ENCODE measurements around the gene MRTFA. TPM values are rescaled to one million over a fixed set of nuclear protein-coding genes. Genes with fewer than 3 reads are reported as not detected.

MRTFA gene
- total RNA-seq, 4 donors from 2014 or later, result 59.7 to 163 (median 111) TPM

DNA sequence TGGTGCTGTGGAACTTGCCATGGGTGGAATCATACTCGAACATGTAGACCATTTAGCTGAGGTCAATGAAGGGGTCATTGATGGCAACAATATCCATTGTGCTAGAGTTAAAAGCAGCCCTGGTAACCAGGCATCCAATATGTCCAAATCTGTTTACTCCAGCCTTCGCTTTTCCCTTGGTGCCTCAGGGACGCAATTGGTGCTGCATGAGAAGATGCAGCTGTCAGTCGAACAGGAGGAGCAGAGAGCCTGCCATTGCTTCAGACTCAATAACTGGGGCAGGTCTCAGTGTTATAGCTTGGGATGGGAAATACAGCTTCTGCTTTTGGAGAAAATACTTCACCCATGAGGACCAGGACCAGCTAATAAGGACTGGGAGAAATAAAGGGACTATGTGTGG is 37.8 kb upstream of the MRTFA start:
- no peak overlapping the region for H3K4me3 ChIP-seq (ENCODE audit: low read depth, poor library complexity, severe bottlenecking)
- intact Hi-C loops (cut with DNase I; ENCODE audit: low total_unique reads), result no loop called here
- no peak for DNase-seq (ENCODE audit: low spot score in 2 of 2)
- TF ChIP-seq, protein P1, sequence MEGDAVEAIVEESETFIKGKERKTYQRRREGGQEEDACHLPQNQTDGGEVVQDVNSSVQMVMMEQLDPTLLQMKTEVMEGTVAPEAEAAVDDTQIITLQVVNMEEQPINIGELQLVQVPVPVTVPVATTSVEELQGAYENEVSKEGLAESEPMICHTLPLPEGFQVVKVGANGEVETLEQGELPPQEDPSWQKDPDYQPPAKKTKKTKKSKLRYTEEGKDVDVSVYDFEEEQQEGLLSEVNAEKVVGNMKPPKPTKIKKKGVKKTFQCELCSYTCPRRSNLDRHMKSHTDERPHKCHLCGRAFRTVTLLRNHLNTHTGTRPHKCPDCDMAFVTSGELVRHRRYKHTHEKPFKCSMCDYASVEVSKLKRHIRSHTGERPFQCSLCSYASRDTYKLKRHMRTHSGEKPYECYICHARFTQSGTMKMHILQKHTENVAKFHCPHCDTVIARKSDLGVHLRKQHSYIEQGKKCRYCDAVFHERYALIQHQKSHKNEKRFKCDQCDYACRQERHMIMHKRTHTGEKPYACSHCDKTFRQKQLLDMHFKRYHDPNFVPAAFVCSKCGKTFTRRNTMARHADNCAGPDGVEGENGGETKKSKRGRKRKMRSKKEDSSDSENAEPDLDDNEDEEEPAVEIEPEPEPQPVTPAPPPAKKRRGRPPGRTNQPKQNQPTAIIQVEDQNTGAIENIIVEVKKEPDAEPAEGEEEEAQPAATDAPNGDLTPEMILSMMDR (IDR thresholded peaks at IDR 0.05), result no peak
- TF ChIP-seq POLR2A (IDR thresholded peaks at IDR 0.05), result no peak
- 93% methylated on average over 4 of the region's 4 CpGs for WGBS, 2 donors

DNA sequence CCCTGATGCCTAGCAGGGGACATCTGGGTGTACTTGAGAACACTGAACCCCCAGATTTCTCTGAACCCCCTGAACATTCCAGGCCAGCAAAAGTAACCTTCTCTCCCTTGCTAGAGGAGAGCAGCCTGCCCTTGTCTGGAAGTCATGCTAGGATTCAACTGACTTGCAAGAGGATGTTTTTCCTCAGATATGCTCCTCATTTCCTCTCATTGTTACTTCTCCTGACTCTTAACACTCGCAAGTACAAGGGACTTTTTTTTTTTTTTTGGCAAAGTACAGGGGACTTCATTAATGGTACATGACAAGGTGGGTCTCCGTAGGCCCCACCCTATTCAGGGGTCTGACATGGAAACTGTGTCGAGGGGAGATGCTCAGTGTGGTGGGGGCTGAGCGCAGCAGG is 36.5 kb upstream of the MRTFA start:
- no peak for TF ChIP-seq POLR2A (IDR thresholded peaks at IDR 0.05)
- TF ChIP-seq, protein P1 (IDR thresholded peaks at IDR 0.05), result no peak
- intact Hi-C loops (cut with DNase I; ENCODE audit: low total_unique reads), result no loop called here
- 77 to 87% methylated on average over 4 of the region's 4 CpGs for WGBS, 2 donors
- no peak for DNase-seq (ENCODE audit: low spot score in 2 of 2)
- H3K4me3 ChIP-seq (ENCODE audit: low read depth, poor library complexity, severe bottlenecking), result no peak overlapping the region

DNA sequence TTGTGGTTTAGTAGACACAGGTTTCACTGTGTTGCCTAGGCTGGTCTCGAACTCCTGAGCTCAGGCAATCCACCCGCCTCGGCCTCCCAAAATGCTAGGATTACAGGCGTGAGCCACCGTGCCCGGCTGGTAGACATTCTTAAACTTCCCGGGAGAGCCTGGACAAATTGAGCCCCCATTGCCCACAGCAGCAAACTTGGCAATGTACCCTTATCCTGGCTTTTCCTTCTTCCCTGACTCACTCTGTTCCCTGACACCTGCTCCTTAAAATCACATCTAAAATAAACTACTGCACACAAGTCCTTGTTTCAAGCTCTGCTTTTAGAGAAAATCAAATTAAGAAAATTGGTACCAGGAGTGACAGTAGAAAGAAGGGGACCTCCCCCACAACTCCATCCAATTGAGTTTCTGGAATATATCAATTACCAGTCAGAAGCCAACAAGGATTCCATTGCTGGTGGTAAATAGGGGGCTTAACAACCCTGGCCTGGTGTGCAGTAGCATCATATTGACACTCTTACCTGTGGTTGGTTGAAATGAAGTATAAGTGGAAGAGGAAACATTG is 35.4 kb upstream of the MRTFA start:
- intact Hi-C loops (cut with DNase I; ENCODE audit: low total_unique reads), result no loop called here
- 95 to 96% methylated on average over 7 of the region's 7 CpGs for WGBS, 2 donors

DNA sequence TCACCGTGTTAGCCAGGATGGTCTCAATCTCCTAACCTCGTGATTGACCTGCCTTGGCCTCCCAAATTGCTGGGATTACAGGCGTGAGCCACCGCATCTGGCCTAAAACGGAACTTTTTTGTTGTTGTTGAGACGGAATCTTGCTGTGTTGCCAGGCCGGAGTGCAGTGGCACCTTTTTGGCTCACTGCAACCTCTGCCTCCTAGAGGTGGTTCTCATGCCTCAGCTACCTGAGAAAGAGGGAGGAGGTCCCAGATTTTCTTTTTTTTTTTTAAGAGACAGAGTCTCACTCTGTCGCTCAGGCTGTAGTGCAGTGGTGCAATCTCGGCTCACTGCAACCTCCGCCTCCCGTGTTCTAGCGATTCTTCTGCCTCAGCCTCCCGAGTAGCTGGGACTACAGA is 34.9 kb upstream of the MRTFA start:
- H3K4me3 ChIP-seq (ENCODE audit: low read depth, poor library complexity, severe bottlenecking), result no peak overlapping the region
- intact Hi-C loops (cut with DNase I; ENCODE audit: low total_unique reads), result no loop called here
- 94 to 98% methylated on average over 13 of the region's 13 CpGs for WGBS, 2 donors
- no peak for DNase-seq (ENCODE audit: low spot score in 2 of 2)
- no peak for TF ChIP-seq POLR2A (IDR thresholded peaks at IDR 0.05)
- TF ChIP-seq, protein P1 (IDR thresholded peaks at IDR 0.05), result no peak

More for the DNA sequence above, 35.4 kb upstream of the MRTFA start:
- TF ChIP-seq, protein P1 (IDR thresholded peaks at IDR 0.05), result no peak
- TF ChIP-seq POLR2A (IDR thresholded peaks at IDR 0.05), result no peak
- H3K4me3 ChIP-seq (ENCODE audit: low read depth, poor library complexity, severe bottlenecking), result no peak overlapping the region
- no peak for DNase-seq (ENCODE audit: low spot score in 2 of 2)

DNA sequence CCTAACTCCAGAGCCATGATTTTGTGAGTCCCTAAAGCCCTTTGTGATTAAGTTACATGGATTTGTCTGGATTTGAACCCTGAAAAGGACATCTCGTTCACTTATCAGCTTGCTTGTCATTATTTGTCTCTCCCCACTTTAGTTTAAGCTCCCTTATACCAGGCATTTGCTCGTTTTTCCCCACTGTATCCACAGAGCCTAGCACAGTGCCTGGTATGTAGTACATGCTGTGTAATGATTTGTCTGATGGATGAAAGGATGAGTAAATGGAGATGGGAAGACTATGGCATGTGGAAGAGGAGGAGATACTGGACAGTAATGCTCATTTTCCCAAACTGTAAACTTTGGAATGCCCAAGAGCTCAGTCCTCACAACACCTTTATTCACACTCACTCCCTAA is 33.5 kb upstream of the MRTFA start:
- intact Hi-C loops (cut with DNase I; ENCODE audit: low total_unique reads), result no loop called here
- no peak for DNase-seq (ENCODE audit: low spot score in 2 of 2)
- TF ChIP-seq, protein P1 (IDR thresholded peaks at IDR 0.05), result no peak
- TF ChIP-seq POLR2A (IDR thresholded peaks at IDR 0.05), result no peak
- WGBS, 2 donors, result 88 to 91% methylated on average over 2 of the region's 2 CpGs
- no peak overlapping the region for H3K4me3 ChIP-seq (ENCODE audit: low read depth, poor library complexity, severe bottlenecking)

Data from lower leg skin (tissue), 4 donors.